Left ventricle myocardium inferior (tissue), 1 donor: Measurements from ENCODE around the gene USH2A. TPM values are rescaled to one million over a fixed set of nuclear protein-coding genes. Genes with fewer than 3 reads are reported as not detected.

Experiments used
- DNase-seq: peaks from one replicate; pipeline ENCODE4 v3.0.0-alpha.2; 2020
- H3K27ac ChIP-seq: fragments of 200-600 bp; replicated peaks from 2 replicates; pipeline ENCODE4 v1.8.0; 2021
- H3K27me3 ChIP-seq: fragments of 200-600 bp; 2 replicates; pipeline ENCODE4 v1.8.0; 2021; ENCODE audit warnings: low read depth
- H3K36me3 ChIP-seq: fragments of 200-600 bp; 2 replicates; pipeline ENCODE4 v1.8.0; 2021
- H3K4me1 ChIP-seq: fragments of 200-600 bp; 2 replicates; pipeline ENCODE4 v1.8.0; 2021
- H3K4me3 ChIP-seq: fragments of 200-600 bp; 2 replicates; pipeline ENCODE4 v1.8.0; 2021; ENCODE audit warnings: mild to moderate bottlenecking, moderate library complexity
- H3K9me3 ChIP-seq: fragments of 200-600 bp; replicated peaks from 2 replicates; pipeline ENCODE4 v1.8.0; 2021
- intact Hi-C: fragments of 100-400 bp; cut with micrococcal nuclease; formaldehyde crosslinking; loops from one replicate; pipeline ENCODE4 v1.11.0; 2022
- total RNA-seq: library from RNA; stranded (reverse); fragmentation: NEBNext Ultra II Directional; extraction: Animal tissue kit (Norgen Biotek cat#: 25700); gene quantifications from one replicate; pipeline ENCODE4 v1.2.1, GENCODE V29; 2021
- TF ChIP-seq, protein P1 (sequence below): fragments of 200-600 bp; IDR thresholded peaks from 2 replicates; pipeline ENCODE4 v1.8.0; 2021; ENCODE audit warnings: antibody characterized with exemption, mild to moderate bottlenecking, borderline replicate concordance
- donor health status: DM: no; HTN: yes; CAD: no; lungs with severe emphysema.

Gene USH2A
- total RNA-seq, 1 donor from 2014 or later = 3.6 TPM

DNA sequence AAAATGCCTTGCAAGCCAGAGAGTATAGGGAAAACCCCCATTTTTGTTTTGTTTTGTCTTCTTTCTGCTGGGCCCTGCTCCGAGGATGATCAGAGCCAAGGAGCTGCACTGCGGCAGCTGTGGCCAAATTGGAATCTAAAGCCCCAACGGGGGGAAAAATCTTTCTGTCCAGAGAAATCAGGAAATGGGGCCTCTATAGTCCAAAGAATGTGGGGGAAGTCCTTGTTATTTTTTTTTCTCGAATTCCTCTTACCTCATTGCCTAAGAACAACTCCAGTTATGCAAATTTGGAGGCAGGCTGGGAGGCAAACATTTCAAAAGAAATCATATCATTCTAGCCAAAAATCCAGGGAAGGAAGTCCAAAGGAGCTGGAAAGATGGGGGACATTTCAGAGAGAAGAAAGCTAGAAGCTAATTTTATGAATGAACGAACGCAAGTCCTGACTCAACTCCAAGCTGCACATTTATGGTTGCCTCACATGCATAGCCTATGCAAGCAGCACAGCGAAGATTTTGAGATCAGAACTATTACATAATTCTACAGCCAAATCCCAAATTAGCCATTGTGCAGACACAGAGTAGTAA is 592.9 kb downstream of the USH2A start:
- no peaks in the 10 kb centered on the region for H3K4me1 ChIP-seq
- DNase-seq = no peak
- no peak overlapping the region for H3K4me3 ChIP-seq
- H3K27me3 ChIP-seq = no peaks in the 10 kb centered on the region
- peaks cover 27% of the 10 kb centered on the region for H3K9me3 ChIP-seq
- no peaks in the 10 kb centered on the region for H3K36me3 ChIP-seq
- TF ChIP-seq, protein P1, sequence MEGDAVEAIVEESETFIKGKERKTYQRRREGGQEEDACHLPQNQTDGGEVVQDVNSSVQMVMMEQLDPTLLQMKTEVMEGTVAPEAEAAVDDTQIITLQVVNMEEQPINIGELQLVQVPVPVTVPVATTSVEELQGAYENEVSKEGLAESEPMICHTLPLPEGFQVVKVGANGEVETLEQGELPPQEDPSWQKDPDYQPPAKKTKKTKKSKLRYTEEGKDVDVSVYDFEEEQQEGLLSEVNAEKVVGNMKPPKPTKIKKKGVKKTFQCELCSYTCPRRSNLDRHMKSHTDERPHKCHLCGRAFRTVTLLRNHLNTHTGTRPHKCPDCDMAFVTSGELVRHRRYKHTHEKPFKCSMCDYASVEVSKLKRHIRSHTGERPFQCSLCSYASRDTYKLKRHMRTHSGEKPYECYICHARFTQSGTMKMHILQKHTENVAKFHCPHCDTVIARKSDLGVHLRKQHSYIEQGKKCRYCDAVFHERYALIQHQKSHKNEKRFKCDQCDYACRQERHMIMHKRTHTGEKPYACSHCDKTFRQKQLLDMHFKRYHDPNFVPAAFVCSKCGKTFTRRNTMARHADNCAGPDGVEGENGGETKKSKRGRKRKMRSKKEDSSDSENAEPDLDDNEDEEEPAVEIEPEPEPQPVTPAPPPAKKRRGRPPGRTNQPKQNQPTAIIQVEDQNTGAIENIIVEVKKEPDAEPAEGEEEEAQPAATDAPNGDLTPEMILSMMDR = no peak
- intact Hi-C loops = no loop called here
- H3K27ac ChIP-seq = no peak overlapping the region

DNA sequence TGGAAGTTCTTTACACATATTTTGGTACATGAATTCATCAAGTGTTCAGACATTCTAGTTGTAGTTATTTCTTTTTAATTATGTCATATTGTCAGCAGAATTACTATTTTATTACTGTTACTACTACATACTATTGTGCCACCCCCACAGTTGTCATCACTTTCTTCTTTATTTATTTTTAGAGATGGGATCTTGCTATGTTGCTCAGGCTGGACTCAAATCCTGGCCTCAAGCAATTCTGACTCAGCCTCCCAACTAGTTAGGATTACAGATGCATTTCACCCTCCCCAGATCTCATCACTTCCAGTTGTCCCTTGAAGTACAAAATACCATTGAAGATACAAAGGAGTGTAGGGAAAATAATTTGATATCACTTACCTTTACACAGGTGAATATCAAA is 598.2 kb downstream of the USH2A start:
- Histone ChIP-seq H3K9me3 (peaks cover 15% of the 10 kb centered on the region), H3K4me3 (no peak overlapping the region), H3K27ac (no peak overlapping the region), H3K27me3 (no peaks in the 10 kb centered on the region), H3K4me1 (no peaks in the 10 kb centered on the region), H3K36me3 (no peaks in the 10 kb centered on the region)
- DNase-seq = no peak
- intact Hi-C loops = no loop called here
- TF ChIP-seq, protein P1 = no peak

DNA sequence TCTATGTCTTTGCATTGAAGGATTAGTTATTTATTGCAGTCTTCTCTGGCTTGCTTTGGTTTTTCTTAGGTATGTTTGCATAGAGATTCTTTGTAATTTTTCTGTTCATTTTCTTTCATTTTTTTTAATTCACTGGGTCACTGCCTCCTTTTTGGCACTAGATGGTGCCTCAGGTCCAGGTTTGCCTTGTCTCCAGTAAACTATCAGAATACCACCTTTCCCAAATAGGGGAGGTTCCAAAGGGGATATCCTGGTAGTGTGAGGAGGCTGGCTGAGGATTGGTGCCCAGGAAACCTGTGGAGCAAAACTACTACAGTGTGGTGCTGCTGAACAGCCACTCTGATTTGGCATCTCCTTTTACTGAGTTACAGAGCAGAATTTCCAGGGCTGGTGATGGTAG is 599.0 kb downstream of the USH2A start:
- intact Hi-C loops = no loop called here
- TF ChIP-seq, protein P1 = no peak

DNA sequence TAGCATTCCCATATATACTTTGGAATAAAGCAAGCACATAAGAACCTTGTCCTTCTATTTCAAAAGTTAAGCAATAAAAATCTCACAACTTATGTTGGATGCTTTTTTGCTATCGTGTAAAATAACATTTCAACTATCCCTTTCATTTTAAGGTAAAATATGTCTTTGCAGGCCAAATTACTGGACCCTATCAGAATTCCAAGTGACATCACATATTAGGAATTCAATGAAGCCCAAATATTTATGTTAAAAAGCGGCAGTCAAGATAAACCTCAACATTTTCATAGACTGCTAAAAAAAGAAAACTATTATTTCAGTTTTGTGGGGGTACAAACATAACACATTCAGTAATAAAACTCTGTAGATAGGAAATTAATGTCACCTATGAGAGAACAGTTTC is 604.1 kb downstream of the USH2A start:
- TF ChIP-seq, protein P1 = no peak

More for the DNA sequence above, 599.0 kb downstream of the USH2A start:
- no peak for DNase-seq
- Histone ChIP-seq H3K36me3 (no peaks in the 10 kb centered on the region), H3K4me1 (no peaks in the 10 kb centered on the region), H3K4me3 (no peak overlapping the region), H3K27me3 (no peaks in the 10 kb centered on the region), H3K27ac (no peak overlapping the region), H3K9me3 (peaks cover 15% of the 10 kb centered on the region)

DNA sequence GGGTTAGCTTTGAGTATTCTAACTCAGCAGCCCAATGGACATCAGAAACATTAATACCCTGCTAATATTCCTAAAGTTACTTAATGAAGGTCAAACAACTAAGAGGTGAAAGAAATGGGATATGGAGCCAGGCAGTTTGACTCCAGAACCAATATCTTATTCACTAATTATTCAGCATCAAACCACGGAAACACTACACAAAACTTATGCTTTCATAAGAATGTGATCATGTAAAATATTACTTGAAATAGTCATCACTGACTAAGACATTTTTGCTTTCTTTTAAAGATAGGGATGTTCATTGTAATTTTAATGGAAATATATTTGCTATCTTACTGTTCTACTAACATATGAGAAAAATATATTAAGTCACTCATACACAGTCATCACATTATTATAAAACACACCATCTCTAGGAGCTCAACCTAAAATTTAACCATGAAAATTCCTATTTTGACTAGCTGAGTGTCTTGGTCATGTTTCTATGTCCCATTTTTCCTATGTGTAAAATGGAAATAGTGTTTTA is 615.3 kb downstream of the USH2A start:
- DNase-seq = no peak
- TF ChIP-seq, protein P1 = no peak
- intact Hi-C loops = no loop called here

More for the DNA sequence above, 604.1 kb downstream of the USH2A start:
- no peak overlapping the region for H3K27ac ChIP-seq
- H3K27me3 ChIP-seq = no peaks in the 10 kb centered on the region
- H3K36me3 ChIP-seq = no peaks in the 10 kb centered on the region
- intact Hi-C loops = no loop called here
- DNase-seq = no peak
- peaks cover 16% of the 10 kb centered on the region for H3K9me3 ChIP-seq
- H3K4me3 ChIP-seq = no peak overlapping the region
- no peaks in the 10 kb centered on the region for H3K4me1 ChIP-seq

More for the DNA sequence above, 615.3 kb downstream of the USH2A start:
- Histone ChIP-seq H3K4me1 (no peaks in the 10 kb centered on the region), H3K9me3 (peaks cover 49% of the 10 kb centered on the region), H3K27ac (no peak overlapping the region), H3K27me3 (no peaks in the 10 kb centered on the region), H3K4me3 (no peak overlapping the region), H3K36me3 (no peaks in the 10 kb centered on the region)
